HG03558 (cell line): ENCODE data around the gene UGT1A5.
"Not testable (repeated sequence)": the region's sequence is repeated elsewhere in the genome, so short reads cannot be mapped to it uniquely, and the experiment has no call there.

Experiments used
- ATAC-seq: cut with Tn5 transposase; IDR thresholded peaks from one replicate; pipeline ENCODE4 v1.9.1; 2021; ENCODE audit warnings: moderate number of reproducible peaks; ENCODE audit not compliant: unreplicated experiment; ENCODE audit errors: extremely low read depth

Gene UGT1A5

GRCh38 chr2:233692648-233693047 lies 20.1 kb upstream of the UGT1A5 start, which contains the start of gene UGT1A6:
UGT1A6 (plus strand) TSS chr2:233692890; CDS start chr2:233693005, 115 bp downstream.
- no peak for ATAC-seq

GRCh38 chr2:233693963-233694362 lies 18.7 kb upstream of the UGT1A5 start:
- ATAC-seq: no peak

GRCh38 chr2:233698740-233699139 lies 14.0 kb upstream of the UGT1A5 start:
- ATAC-seq: no peak

- ATAC-seq: no peak
These were observed 13.2 kb upstream of the UGT1A5 start for GRCh38 chr2:233699424-233700027.

GRCh38 chr2:233700028-233700635 lies 12.6 kb upstream of the UGT1A5 start:
- ATAC-seq: no peak

GRCh38 chr2:233700842-233701241 lies 11.9 kb upstream of the UGT1A5 start:
- not testable (repeated sequence) for ATAC-seq

GRCh38 chr2:233702238-233702637 lies 10.5 kb upstream of the UGT1A5 start:
- no peak for ATAC-seq

GRCh38 chr2:233705911-233706506 lies 6.7 kb upstream of the UGT1A5 start:
- ATAC-seq: no peak

GRCh38 chr2:233706720-233707119 lies 6.0 kb upstream of the UGT1A5 start:
- ATAC-seq: no peak

GRCh38 chr2:233707940-233708644 lies 4.6 kb upstream of the UGT1A5 start:
- ATAC-seq: no peak

- ATAC-seq: no peak
These were observed 3.8 kb upstream of the UGT1A5 start for GRCh38 chr2:233708942-233709341.

- no peak for ATAC-seq
These were observed 1.2 kb upstream of the UGT1A5 start for GRCh38 chr2:233711312-233712008.

- no peak for ATAC-seq
These were observed 532 bp downstream of the UGT1A5 start for GRCh38 chr2:233713262-233713615.

GRCh38 chr2:233714121-233714520 lies 1.4 kb downstream of the UGT1A5 start:
- ATAC-seq: no peak

- no peak for ATAC-seq
These were observed 5.8 kb downstream of the UGT1A5 start, which contains the start of gene UGT1A4 for GRCh38 chr2:233718552-233718951. UGT1A4 (plus strand) TSS chr2:233718736; CDS start chr2:233718821, 85 bp downstream.

GRCh38 chr2:233728723-233729301 lies 16.1 kb downstream of the UGT1A5 start, which contains the start of gene UGT1A3:
UGT1A3 (plus strand) TSS chr2:233729042; CDS start chr2:233729127, 85 bp downstream.
- ATAC-seq: no peak

GRCh38 chr2:233736868-233737653 lies 24.4 kb downstream of the UGT1A5 start:
- not testable (repeated sequence) for ATAC-seq

- no peak for ATAC-seq
These were observed 28.2 kb downstream of the UGT1A5 start for GRCh38 chr2:233740870-233741269.
